Ishikawa (cell line): ENCODE data around the gene PLAGL1.

ENCODE experiments used
- CEBPB ChIP-seq: IDR thresholded peaks from 2 replicates; pipeline ENCODE4 v1.6.1; 2012
- CREB1 ChIP-seq: IDR thresholded peaks from 2 replicates; pipeline ENCODE4 v1.6.1; 2012; ENCODE audit warnings: low read depth
- EGR1 ChIP-seq: IDR thresholded peaks from 2 replicates; pipeline ENCODE4 v1.6.1; 2012
- EP300 ChIP-seq: IDR thresholded peaks from 2 replicates; pipeline ENCODE4 v1.6.1; 2012; ENCODE audit warnings: borderline replicate concordance
- FOXM1 ChIP-seq: IDR thresholded peaks from 2 replicates; pipeline ENCODE4 v1.6.1; 2012; ENCODE audit warnings: low read depth, borderline replicate concordance
- NFIC ChIP-seq: IDR thresholded peaks from 2 replicates; pipeline ENCODE4 v1.6.1; 2012
- RAD21 ChIP-seq: IDR thresholded peaks from 2 replicates; pipeline ENCODE4 v1.6.1; 2012; ENCODE audit warnings: low read depth
- TCF12 ChIP-seq: IDR thresholded peaks from 2 replicates; pipeline ENCODE4 v1.6.1; 2012; ENCODE audit warnings: low read depth
- TEAD4 ChIP-seq: IDR thresholded peaks from 2 replicates; pipeline ENCODE4 v1.6.1; 2012
- YY1 ChIP-seq: IDR thresholded peaks from 2 replicates; pipeline ENCODE4 v1.6.1; 2012; ENCODE audit warnings: low read depth
- TF ChIP-seq, protein P1 (sequence below): IDR thresholded peaks from 2 replicates; pipeline ENCODE4 v1.6.1; 2012
- TF ChIP-seq, protein P2 (sequence below): IDR thresholded peaks from 2 replicates; pipeline ENCODE4 v1.6.1; 2012
- TF ChIP-seq, protein P3 (sequence below): IDR thresholded peaks from 2 replicates; pipeline ENCODE4 v1.6.1; 2012; ENCODE audit warnings: low read depth, mild to moderate bottlenecking

DNA sequence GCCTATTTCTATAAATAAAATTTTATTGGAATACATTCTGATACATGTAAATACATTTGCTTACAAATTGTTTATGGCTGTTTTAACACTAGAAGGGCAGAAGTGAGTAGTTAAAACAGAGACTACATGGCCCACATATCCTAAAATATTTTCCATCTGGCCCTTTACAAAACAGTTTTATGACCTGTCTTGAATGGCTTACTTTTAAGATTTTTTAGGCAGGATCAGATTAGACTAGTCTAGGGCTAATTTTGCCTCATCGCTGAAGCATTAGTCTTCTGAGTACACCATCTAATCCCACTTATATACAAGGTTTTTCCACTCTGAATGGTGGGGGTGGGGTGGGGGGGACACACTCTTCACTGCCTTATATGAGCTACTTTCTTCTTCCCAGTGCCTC is 27.1 kb downstream of the PLAGL1 start:
- TF ChIP-seq, protein P1, sequence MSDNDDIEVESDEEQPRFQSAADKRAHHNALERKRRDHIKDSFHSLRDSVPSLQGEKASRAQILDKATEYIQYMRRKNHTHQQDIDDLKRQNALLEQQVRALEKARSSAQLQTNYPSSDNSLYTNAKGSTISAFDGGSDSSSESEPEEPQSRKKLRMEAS: no peak
- TF ChIP-seq EP300: no peak
- TF ChIP-seq TCF12: no peak
- no peak for TF ChIP-seq YY1
- TF ChIP-seq TEAD4: no peak
- TF ChIP-seq, protein P2, sequence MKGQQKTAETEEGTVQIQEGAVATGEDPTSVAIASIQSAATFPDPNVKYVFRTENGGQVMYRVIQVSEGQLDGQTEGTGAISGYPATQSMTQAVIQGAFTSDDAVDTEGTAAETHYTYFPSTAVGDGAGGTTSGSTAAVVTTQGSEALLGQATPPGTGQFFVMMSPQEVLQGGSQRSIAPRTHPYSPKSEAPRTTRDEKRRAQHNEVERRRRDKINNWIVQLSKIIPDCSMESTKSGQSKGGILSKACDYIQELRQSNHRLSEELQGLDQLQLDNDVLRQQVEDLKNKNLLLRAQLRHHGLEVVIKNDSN: no peak
- TF ChIP-seq CREB1: no peak
- TF ChIP-seq RAD21: no peak
- TF ChIP-seq NFIC: no peak
- no peak for TF ChIP-seq EGR1
- TF ChIP-seq CEBPB: no peak
- no peak for TF ChIP-seq FOXM1
- TF ChIP-seq, protein P3, sequence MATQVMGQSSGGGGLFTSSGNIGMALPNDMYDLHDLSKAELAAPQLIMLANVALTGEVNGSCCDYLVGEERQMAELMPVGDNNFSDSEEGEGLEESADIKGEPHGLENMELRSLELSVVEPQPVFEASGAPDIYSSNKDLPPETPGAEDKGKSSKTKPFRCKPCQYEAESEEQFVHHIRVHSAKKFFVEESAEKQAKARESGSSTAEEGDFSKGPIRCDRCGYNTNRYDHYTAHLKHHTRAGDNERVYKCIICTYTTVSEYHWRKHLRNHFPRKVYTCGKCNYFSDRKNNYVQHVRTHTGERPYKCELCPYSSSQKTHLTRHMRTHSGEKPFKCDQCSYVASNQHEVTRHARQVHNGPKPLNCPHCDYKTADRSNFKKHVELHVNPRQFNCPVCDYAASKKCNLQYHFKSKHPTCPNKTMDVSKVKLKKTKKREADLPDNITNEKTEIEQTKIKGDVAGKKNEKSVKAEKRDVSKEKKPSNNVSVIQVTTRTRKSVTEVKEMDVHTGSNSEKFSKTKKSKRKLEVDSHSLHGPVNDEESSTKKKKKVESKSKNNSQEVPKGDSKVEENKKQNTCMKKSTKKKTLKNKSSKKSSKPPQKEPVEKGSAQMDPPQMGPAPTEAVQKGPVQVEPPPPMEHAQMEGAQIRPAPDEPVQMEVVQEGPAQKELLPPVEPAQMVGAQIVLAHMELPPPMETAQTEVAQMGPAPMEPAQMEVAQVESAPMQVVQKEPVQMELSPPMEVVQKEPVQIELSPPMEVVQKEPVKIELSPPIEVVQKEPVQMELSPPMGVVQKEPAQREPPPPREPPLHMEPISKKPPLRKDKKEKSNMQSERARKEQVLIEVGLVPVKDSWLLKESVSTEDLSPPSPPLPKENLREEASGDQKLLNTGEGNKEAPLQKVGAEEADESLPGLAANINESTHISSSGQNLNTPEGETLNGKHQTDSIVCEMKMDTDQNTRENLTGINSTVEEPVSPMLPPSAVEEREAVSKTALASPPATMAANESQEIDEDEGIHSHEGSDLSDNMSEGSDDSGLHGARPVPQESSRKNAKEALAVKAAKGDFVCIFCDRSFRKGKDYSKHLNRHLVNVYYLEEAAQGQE: no peak
